GM12872 (cell line): ENCODE data around the gene CD200R1L.

Experiments used
- TF ChIP-seq, protein P1 (sequence below): IDR thresholded peaks from 3 replicates; pipeline ENCODE4 v1.5.1; 2011; ENCODE audit warnings: low read depth, mild to moderate bottlenecking, low read length, moderate library complexity; ENCODE audit not compliant: insufficient read depth

Gene CD200R1L

GRCh38 chr3:112804021-112804420, 42.6 kb downstream of the CD200R1L start:
- TF ChIP-seq, protein P1, sequence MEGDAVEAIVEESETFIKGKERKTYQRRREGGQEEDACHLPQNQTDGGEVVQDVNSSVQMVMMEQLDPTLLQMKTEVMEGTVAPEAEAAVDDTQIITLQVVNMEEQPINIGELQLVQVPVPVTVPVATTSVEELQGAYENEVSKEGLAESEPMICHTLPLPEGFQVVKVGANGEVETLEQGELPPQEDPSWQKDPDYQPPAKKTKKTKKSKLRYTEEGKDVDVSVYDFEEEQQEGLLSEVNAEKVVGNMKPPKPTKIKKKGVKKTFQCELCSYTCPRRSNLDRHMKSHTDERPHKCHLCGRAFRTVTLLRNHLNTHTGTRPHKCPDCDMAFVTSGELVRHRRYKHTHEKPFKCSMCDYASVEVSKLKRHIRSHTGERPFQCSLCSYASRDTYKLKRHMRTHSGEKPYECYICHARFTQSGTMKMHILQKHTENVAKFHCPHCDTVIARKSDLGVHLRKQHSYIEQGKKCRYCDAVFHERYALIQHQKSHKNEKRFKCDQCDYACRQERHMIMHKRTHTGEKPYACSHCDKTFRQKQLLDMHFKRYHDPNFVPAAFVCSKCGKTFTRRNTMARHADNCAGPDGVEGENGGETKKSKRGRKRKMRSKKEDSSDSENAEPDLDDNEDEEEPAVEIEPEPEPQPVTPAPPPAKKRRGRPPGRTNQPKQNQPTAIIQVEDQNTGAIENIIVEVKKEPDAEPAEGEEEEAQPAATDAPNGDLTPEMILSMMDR: no peak

GRCh38 chr3:112803467-112803866, 43.2 kb downstream of the CD200R1L start:
- TF ChIP-seq, protein P1: no peak

- TF ChIP-seq, protein P1: no peak
Measured at GRCh38 chr3:112802338-112802737, 44.3 kb downstream of the CD200R1L start.

- TF ChIP-seq, protein P1: no peak
Measured at GRCh38 chr3:112799946-112800345, 46.7 kb downstream of the CD200R1L start.

DNA sequence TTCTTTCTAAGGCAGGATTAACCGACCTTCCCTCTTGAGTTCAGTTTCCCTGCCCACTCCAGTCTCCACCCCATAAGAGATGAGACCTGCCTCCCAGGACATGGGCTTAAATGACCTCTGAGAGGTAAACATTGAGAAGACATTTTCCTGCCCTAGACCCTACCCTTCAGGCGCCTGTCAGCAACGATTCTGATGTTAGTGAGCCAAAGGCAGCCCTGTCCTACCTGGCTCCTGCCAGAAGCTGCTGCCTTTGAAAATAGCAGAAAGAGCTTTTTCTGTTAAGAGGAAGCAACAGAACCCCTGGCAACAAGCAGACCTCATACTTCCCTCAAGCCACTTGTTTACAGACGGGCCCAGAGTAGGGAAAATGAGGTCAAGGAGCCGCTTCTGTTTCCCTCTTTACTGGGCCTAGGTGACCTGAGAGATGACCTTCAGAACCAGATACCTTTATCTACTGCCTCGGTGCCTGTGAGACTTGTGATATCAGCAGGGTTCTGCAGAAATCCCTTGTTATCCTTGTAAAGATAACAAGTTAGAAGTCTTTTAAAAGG, 52.0 kb downstream of the CD200R1L start:
- TF ChIP-seq, protein P1: no peak

- TF ChIP-seq, protein P1: no peak
Measured at GRCh38 chr3:112793326-112794081, 53.2 kb downstream of the CD200R1L start.

GRCh38 chr3:112791736-112792135, 54.9 kb downstream of the CD200R1L start:
- TF ChIP-seq, protein P1: no peak
